ENCODE data around the gene GFPT2. TPM values are rescaled to one million over a fixed set of nuclear protein-coding genes. Genes with fewer than 3 reads are reported as not detected.

Gene GFPT2
- total RNA-seq, 1 donor from 2014 or later, result 8.4 TPM

DNA sequence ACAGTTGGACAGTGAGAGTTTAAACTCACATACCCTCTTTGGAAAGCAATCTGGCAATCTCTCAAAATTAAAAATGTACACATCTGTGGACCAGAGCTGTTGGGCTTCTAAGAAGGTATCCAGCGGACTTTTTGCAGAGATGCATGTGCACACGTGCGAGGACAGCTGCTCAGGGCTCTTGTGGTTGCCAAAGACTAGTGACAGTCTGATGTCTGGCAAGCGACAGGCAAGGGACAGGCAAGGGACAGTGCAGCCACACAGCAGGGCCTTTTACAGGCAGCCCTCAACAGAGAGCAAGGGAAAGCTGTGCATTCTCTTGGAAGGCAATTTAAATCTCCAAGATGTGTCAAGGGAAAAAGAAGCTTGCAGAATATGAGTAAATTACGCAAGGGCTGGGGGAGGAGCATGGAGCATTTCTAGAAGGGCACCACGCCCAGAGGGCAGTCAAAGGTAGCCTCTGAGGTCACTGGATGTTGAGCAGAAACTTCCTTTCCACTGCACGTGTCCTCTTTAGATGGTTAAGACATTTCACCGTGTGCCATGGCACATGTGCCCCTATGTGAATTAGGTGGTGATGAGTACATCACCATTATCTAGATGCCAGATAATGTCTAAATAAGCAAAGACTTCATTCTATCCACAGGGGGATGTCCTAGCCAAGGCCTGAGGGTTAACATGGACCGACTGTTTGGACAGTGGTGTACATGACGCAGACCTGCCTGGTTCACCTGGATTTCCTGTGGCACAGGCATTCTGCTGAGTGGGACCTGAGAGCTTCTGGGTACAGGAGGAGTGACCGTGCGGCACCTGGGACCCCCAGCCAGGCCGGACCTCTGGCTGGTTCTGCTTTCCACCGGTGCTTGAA, 9.1 kb downstream of the GFPT2 start:
- H3K36me3 ChIP-seq, result no peaks in the 10 kb centered on the region
- intact Hi-C loops (cut with micrococcal nuclease), result no loop called here
- no peak overlapping the region for H3K27ac ChIP-seq (replicated peaks)
- H3K27me3 ChIP-seq (ENCODE audit: low read depth), result peaks cover 16% of the 10 kb centered on the region
- peaks cover 26% of the 10 kb centered on the region for H3K4me1 ChIP-seq
- H3K9me3 ChIP-seq (replicated peaks), result no peaks in the 10 kb centered on the region
- TF ChIP-seq, protein P1, sequence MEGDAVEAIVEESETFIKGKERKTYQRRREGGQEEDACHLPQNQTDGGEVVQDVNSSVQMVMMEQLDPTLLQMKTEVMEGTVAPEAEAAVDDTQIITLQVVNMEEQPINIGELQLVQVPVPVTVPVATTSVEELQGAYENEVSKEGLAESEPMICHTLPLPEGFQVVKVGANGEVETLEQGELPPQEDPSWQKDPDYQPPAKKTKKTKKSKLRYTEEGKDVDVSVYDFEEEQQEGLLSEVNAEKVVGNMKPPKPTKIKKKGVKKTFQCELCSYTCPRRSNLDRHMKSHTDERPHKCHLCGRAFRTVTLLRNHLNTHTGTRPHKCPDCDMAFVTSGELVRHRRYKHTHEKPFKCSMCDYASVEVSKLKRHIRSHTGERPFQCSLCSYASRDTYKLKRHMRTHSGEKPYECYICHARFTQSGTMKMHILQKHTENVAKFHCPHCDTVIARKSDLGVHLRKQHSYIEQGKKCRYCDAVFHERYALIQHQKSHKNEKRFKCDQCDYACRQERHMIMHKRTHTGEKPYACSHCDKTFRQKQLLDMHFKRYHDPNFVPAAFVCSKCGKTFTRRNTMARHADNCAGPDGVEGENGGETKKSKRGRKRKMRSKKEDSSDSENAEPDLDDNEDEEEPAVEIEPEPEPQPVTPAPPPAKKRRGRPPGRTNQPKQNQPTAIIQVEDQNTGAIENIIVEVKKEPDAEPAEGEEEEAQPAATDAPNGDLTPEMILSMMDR (IDR thresholded peaks at IDR 0.05; ENCODE audit: borderline replicate concordance), result no peak
- no peak for DNase-seq
- H3K4me3 ChIP-seq, result no peak overlapping the region

DNA sequence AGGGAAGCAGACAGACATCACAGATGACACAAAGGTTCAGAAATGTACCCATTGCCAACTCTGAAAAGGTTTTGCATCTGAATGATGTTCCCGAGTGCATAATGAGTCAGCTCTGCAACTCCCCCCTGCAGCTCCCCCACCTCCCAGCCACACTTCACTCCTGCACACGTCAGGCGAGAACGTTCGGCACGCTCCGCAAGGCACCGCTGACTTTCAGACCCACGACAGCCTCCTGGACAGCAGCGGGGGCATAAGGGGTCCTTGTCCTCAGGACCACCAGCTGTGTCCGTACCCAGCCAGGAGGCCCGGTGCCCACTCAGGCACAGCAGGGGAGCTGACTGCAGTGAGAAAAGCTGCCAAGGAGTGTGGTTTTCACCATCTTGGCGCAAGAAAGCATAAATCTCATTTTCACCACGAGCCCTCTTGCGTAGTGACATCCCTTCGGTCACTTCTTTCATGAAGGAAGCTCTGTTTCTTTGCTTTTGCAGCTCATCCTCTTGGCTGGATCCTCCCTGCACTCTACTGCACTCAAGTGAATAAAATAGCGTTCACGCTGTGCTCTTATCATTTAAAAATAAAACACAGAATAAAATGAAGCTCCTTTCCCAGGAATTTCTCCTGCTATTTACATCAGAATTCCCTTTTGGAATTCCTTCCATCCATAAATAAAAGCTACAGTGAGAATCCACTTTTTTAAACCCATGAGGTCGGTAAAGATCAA, 9.9 kb downstream of the GFPT2 start:
- Histone ChIP-seq H3K4me3 (no peak overlapping the region), H3K4me1 (peaks cover 26% of the 10 kb centered on the region), H3K36me3 (no peaks in the 10 kb centered on the region), H3K27ac (replicated peaks) (no peak overlapping the region), H3K27me3 (ENCODE audit: low read depth) (peaks cover 16% of the 10 kb centered on the region), H3K9me3 (replicated peaks) (no peaks in the 10 kb centered on the region)
- DNase-seq, result no peak
- intact Hi-C loops (cut with micrococcal nuclease), result no loop called here
- TF ChIP-seq, protein P1 (IDR thresholded peaks at IDR 0.05; ENCODE audit: borderline replicate concordance), result no peak

DNA sequence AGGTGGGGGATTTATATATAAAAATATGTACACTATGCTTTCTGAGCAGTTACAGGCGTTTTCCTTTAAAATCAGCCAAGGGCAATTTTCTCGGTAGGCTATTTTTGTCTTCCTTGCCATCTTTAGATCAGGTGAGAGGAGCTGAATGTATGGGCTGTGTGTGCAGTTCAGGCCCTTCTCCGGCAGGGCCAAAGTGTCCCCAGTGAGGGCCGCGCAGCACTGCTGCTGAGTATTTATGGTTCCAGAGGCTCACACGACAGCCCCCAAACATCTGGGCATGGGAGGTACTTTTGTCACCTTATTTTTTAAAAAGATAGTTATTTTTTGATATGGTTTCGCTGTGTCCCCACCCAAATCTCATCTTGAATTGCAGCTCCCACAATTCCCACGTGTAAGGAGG, 11.5 kb downstream of the GFPT2 start:
- TF ChIP-seq, protein P1 (IDR thresholded peaks at IDR 0.05; ENCODE audit: borderline replicate concordance), result no peak
- no peak for DNase-seq

DNA sequence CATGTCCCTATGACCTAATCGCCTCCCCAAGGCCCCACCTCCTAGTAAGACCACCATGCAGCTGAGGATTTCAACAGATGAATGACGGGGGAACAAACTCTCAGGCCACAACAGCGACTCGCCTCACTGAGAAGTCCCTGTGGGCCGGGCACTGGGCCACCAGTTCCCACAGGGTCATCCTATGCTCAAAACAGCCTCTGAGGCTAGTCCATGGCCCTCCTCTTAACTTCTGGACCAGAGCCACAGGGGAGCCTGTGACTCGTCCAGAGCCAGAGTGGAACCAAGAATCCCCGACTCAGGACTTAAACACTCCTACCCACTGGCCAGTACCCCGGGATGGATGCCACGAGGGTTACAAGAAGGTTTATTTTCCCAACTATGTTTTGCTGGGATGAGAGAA, 12.3 kb downstream of the GFPT2 start:
- no peak for DNase-seq
- Histone ChIP-seq H3K9me3 (replicated peaks) (no peaks in the 10 kb centered on the region), H3K36me3 (peaks cover 17% of the 10 kb centered on the region), H3K27ac (replicated peaks) (no peak overlapping the region), H3K4me3 (no peak overlapping the region), H3K27me3 (ENCODE audit: low read depth) (peaks cover 10% of the 10 kb centered on the region), H3K4me1 (peaks cover 17% of the 10 kb centered on the region)
- TF ChIP-seq, protein P1 (IDR thresholded peaks at IDR 0.05; ENCODE audit: borderline replicate concordance), result no peak
- intact Hi-C loops (cut with micrococcal nuclease), result no loop called here

More for the DNA sequence above, 11.5 kb downstream of the GFPT2 start:
- H3K36me3 ChIP-seq, result peaks cover 12% of the 10 kb centered on the region
- intact Hi-C loops (cut with micrococcal nuclease), result no loop called here
- no peak overlapping the region for H3K4me3 ChIP-seq
- H3K27ac ChIP-seq (replicated peaks), result no peak overlapping the region
- H3K4me1 ChIP-seq, result peaks cover 17% of the 10 kb centered on the region
- no peaks in the 10 kb centered on the region for H3K9me3 ChIP-seq (replicated peaks)
- H3K27me3 ChIP-seq (ENCODE audit: low read depth), result peaks cover 15% of the 10 kb centered on the region

DNA sequence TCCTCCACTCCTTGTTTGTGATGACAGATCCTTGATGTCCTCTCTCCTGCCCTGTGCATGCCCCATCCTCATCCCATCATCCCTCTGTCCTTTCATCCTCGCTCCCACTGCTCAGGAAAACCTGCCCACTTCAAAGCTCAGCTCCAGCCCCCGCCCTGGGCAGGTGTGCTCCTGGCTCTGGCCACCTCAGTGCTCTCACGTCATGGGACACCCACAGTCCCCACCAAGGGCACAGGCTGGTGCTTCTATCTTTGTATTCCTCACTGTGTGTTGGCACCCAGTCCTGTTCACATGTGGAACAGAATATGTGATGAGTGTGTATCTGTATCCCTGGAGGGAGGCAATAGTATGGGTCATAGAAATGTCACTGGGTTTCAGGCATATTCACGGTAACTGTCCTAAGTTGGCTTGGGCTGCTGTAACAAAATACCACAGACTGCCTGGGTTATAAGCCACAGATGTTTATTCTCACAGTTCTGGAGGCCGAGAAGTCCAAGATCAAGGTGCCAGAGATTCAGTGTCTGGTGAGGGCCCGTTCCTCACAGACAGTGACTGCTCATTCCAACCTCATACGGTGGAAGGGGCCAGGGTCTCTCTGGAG, 13.5 kb downstream of the GFPT2 start:
- H3K9me3 ChIP-seq (replicated peaks), result no peaks in the 10 kb centered on the region
- TF ChIP-seq, protein P1 (IDR thresholded peaks at IDR 0.05; ENCODE audit: borderline replicate concordance), result no peak
- intact Hi-C loops (cut with micrococcal nuclease), result no loop called here
- no peak overlapping the region for H3K4me3 ChIP-seq
- H3K4me1 ChIP-seq, result peaks cover 17% of the 10 kb centered on the region
- H3K27ac ChIP-seq (replicated peaks), result no peak overlapping the region
- no peak for DNase-seq
- H3K27me3 ChIP-seq (ENCODE audit: low read depth), result peaks cover 22% of the 10 kb centered on the region
- peaks cover 27% of the 10 kb centered on the region for H3K36me3 ChIP-seq
